ENCODE results near the gene DCP1B.

- TF ChIP-seq CTCF (IDR thresholded peaks at IDR 0.05) (no peak), EZH2 (IDR thresholded peaks at IDR 0.05; ENCODE audit: borderline replicate concordance, insufficient read depth, low read depth, low read length, poor library complexity, severe bottlenecking) (no peak)
Observed at GRCh38 chr12:1908758-1909157, 95.5 kb downstream of the DCP1B start.
